ENCODE results near the gene PIK3R6.
A peak's percentile ranks its signal among the peaks of the same experiment; 100 is the strongest.

PIK3R6 gene

DNA sequence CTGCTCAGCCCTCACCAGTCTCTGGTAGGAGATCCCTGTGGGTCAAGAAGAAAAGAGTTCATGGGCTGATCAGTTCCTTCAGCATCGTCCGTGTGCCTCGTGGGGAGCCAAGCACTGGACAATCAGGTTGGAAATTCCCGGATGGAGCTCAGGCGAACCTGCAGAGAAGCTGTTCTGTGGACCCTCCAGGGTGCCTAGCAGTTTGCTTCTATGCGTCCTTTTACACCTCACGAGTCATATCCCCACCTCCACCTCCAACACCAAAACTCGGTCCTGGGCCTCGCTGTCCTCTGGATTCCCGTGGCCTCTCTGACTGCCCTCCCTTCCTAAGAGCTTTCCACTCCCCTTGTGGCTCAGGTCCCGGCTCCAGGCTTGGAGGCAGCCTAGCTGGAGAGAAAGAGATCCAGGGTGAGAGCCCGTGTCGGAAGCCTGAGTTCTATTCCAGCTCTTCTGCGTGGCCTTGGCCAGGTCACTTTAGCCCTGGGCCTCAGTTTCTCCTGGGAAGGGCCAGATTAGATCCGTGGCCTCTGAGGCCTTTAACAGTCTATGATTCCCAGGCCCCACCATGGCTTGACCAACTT, 26.2 kb upstream of the PIK3R6 start:
- DNase-seq (ENCODE audit: low read depth): no peak

DNA sequence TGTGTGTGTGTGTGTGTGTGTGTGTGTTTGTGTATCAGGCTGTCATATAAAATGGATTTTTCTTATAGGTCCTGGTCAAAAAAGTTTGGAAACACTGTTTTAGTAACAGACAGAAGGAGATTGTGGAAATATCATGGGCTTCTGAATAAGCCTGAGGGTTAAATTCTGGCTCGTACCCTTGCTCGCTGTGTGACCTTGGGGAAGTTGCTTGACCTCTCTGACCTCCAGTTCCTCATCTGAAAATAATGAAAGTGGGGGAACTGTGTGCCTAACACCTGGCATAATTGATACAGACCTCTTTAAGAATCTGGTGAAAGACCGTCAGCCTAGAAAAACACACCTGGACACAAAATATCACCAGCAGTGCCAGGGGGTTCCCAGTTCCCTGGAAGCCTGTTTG, 25.6 kb upstream of the PIK3R6 start:
- no peak for DNase-seq (ENCODE audit: low read depth)

DNA sequence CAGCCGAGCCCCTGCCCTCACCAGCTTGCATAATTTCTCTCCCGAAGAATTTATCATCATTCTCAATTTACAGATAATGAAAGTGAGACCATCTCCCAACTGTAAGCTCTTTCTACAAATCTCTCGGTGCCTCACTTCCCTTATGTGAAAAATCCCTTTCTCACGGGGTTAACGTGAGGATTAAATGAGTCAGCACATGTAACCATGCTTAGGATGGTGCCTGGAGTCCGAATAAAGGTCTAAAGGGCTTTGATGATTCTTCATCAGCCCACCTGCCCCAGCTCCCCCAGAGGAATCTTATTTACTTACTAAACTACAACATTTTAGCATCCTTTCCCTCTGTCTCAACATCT, 24.8 kb upstream of the PIK3R6 start:
- no peak for DNase-seq (ENCODE audit: low read depth)

GRCh38 chr17:8890671-8891070, 23.2 kb upstream of the PIK3R6 start:
- DNase-seq (ENCODE audit: low read depth): no peak

DNA sequence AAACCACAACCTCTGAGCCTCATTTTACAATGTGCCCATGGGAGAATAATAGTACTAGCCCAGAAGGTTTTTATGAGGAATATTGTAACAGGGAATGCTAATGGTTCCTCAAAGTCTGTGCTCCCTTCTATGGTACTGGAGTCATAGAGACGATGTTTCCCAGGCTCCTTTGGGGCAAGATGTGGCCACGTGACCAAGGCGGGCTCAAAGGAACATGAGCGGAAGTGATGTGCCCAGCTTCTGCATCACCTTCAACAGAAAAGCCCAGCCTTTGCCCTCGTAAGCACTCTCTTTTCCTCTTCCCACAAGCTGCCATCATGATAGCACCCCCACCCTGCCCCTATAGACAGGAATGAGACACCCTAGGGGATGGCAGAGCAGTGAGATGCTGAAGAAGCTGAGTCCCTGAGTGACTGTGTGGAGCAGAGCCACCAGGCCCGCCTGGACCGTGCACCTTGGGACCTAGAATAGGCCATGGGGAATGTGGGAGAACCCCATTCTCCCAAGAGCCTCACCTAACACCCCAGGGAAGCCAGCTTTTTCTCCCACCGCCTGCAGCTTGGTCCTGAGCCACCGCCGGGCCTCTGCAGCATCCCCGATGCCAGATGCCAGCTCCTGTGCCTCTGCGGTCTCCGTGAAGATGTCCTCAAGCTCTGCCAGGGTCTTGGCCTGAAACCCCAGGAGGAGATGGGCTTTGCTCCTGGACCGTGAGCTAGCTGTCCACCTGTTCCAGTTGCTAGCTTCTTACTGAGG, 22.2 kb upstream of the PIK3R6 start:
- no peak for DNase-seq (ENCODE audit: low read depth)

- no peak for DNase-seq (ENCODE audit: low read depth)
These were observed 21.3 kb upstream of the PIK3R6 start for GRCh38 chr17:8888704-8889302.

DNA sequence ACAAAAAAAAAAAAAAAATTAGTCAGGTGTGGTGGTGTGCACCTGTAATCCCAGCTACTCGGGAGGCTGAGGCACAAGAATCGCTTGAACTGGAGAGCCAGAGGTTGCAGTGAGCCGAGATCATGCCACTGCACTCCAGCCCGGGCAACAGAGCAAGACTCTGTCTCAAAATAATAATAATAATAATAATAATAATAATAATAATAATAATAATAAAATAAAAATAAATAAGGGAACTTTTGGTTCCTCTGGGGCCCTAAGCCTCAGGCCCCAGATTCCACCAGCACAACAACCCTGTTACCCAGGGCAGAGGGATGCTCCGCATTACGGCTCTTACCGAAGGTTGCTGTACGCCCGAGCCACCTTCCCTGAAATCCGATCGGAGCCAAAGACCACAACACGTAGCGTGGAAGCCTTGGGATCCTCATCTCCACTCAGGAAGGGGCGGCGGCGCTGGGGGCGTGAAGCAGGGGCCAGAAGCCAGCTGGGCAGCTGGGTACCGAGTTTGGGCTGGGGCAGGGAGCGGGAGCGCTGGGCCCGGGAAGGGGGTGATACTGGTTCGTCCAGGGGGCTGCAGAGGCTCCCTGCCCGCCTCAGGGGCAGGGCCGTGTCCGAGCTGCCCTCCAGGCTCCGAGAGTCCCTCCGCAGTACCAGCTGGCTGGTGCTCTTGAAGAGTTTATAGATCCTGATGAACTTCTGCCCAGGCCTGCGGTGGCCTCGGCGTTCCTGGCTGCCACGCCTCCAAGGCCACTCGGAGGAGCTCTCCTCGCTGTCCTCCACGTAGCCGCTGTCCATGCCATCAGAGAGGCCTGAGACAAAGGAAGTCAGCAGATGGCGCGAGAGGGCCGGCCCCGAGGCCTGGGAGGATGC, 20.6 kb upstream of the PIK3R6 start:
- no peak for DNase-seq (ENCODE audit: low read depth)

GRCh38 chr17:8887301-8887700, 19.8 kb upstream of the PIK3R6 start:
- no peak for DNase-seq (ENCODE audit: low read depth)

DNA sequence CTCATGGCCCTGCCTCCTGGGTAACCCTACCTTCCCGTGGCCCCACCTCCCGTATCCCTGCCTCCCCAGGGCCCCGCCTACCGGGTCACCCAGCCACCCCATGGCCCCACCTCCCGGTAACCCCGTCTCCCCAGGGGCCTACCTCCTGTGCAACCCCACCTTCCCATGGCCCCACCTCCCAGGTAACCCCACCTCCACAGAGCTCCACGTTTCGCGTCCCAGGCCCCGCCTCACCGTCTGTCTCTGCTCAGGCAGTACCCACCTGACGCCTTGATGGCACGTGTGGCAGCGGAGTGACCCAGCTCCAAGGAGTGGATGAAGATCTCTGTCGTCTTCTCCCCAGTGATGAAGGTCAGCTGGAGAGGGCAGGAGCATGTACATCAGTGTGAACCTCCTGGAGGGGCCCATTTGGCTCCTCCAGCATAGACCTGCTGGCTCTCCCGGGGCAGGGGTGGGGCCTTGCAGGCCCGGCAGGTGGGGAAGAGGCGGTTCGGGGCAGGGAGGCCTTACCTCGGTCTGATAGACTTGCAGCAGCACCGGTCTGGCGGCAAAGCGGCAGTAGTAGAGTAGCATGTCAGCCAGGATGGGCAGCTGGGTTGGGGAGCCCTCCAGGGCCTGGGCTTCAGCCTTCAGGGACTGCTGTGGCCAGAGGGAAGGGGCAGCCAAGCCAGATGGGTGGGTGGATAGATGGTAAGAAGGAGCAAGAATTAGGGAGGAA, 18.7 kb upstream of the PIK3R6 start:
- no peak for DNase-seq (ENCODE audit: low read depth)

DNA sequence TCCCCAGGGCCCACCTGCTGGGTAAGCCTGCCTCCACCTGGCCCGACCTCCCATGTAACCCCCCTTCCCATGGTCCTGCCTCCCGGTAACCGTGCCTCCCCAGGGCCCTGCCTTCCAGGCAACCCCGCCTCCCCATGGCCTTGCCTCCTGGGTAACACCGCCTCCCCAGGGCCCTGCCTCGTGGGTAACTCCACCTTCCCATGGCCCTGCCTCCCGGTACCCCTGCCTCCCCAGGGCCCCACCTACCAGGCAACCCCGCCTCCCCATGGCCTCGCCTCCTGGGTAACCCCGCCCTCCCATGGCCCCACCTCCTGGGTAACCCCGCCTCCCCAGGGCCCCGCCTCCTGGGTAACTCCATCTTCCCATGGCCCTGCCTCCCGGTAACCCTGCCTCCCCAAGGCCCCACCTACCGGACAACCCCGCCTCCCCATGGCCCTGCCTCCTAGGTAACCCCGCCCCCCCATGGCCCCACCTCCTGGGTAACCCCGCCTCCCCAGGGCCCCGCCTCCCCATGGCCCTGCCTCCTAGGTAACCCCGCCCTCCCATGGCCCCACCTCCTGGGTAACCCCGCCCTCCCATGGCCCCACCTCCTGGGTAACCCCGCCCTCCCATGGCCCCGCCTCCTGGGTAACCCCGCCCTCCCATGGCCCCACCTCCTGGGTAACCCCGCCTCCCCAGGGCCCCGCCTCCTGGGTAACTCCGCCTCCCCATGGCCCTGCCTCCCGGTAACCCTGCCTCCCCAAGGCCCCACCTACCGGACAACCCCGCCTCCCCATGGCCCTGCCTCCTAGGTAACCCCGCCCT, 17.9 kb upstream of the PIK3R6 start:
- peak; percentile 62 for DNase-seq (ENCODE audit: low read depth)

GRCh38 chr17:8884336-8884990, 17.0 kb upstream of the PIK3R6 start:
- DNase-seq (ENCODE audit: low read depth): no peak

DNA sequence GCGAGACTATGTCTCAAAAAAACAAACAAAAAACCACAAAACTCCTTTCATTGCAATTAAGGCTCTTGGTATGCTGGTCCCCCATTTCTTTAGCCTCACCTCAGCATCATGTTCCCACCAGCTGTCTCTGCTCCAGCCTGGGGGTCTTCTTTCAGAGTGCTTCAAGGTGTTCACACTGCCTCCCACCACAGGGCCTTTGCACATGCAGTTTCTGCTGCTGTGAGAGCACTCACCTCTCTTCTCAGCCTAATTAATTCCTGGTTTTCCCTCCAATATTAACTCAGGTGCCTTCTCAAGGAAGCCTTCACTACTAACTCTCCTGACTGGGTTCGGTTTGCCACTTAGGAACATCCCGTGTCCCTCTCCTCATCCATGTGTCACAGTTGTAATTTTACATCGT, 15.9 kb upstream of the PIK3R6 start:
- DNase-seq (ENCODE audit: low read depth): no peak

- DNase-seq (ENCODE audit: low read depth): no peak
These were observed 14.1 kb upstream of the PIK3R6 start for GRCh38 chr17:8881606-8882005.

DNA sequence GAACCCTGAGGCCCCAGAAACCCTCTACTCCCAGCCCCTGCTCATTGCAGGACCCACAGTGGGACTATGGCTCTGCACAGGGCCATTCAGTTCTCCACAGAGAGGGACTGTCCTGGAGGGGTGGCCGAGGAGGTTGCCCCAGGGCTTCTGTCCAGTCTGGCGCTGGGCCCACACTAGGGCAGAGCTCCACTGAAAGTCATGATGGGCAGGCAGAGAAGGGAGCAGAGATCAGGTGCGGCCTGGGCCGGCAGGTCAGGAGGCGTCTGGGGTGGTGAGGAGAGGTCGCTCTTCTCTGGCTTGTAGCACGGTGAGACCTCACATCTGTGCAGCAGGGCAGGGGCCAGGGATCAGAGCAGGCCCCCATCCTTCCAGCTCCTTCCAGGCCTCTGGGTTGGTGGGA, 13.0 kb upstream of the PIK3R6 start:
- DNase-seq (ENCODE audit: low read depth): no peak

DNA sequence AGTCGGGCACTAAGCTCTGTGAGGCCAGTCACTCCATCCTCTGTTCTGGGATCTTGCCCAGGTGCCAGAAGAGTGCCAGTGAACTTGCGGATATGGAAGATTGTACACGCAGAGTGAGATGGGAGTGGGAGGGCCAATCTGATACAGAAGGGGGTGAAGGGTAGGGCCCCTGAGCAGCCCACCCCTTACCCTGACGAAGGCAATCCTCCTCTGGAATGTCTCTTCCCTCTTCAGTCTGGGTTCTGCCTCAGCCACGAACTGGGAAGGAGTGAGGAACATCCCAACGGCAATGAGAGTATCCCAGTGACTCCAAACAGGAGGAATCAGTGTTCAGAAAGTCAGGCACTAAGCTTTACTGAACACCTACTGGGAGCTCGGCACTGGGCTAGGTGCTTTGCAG, 11.9 kb upstream of the PIK3R6 start:
- no peak for DNase-seq (ENCODE audit: low read depth)

DNA sequence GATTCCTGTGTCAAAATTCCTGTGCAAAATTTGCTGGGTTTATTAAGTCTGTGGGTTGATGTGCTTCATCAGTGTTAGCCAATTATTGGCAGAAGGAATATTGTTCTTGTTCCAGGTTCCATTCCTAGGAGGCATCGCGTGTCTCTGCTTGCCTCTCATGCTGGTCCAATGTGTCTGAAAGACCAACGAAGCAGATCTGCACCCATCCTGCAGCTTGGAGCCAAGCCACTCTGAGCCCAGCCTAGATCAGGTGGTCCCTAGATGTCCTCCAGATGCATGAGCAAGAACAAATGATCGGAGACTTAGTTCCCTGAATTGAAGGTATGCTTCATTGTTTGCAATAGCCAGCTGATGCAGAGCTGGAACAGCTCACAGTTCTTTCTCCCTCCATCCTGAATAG, 10.5 kb upstream of the PIK3R6 start:
- no peak for DNase-seq (ENCODE audit: low read depth)

- DNase-seq (ENCODE audit: low read depth): no peak
These were observed 8.5 kb upstream of the PIK3R6 start for GRCh38 chr17:8875957-8876356.

- no peak for DNase-seq (ENCODE audit: low read depth)
These were observed 8.0 kb upstream of the PIK3R6 start for GRCh38 chr17:8875436-8875835.

DNA sequence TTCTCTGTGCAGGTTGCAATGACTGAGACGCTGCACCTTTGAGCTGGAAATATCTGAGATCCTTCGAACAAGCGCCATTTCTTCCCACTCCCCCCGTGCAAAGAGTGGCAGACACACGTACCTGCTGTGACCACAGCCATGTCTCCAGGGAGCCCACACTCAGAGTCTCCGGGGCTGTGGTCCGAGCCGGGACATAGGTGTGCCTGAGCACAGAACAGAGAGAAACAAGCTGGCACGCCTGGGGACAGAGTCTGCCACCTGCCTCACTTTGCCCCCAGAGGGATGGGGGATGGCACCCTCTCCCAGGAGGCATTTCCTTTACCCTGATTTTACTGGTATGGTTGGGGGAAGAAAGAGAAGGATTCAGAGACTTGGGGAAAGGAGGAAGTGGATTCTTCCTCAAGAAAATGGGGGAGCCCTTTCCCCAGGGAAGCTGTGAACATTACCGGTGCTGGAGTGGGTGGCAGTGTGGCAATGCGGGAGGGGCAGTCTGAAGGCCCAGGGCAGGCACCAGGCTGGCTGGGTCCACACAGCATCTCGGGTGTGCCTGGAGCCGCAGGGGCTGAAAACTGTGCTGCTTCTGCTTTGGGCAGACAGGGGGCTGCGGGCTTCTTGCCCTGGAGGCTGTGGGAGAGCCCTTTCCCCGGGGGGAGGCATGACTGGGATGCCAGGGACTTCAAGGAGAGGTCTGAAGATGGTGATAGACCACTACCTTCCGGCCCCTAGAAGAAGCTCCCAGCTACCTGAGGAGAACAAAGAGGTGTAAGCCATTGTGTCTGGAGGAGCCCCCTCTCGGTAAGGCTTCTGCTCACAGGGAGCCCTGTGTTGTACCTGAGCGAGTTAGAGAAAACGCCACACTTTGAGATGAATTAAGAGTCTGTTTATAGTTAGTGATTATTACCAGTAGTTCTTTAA, 6.6 kb upstream of the PIK3R6 start:
- no peak for DNase-seq (ENCODE audit: low read depth)

Data from T follicular helper cell (primary cell).